ENCODE data around the gene TMEM72.

The TMEM72 gene

GRCh38 chr10:44950326-44951225 lies 39.4 kb downstream of the TMEM72 start:
- no peak for DNase-seq (ENCODE audit: low read depth)
- Histone ChIP-seq H3K9ac (ENCODE audit: low read length) (no peak overlapping the region), H3K9me3 (ENCODE audit: control insufficient read depth, low read length) (no peaks in the 10 kb centered on the region), H3K36me3 (ENCODE audit: control insufficient read depth, insufficient read depth, low read length, severe bottlenecking) (peaks cover 4% of the 10 kb centered on the region), H3K4me1 (ENCODE audit: control insufficient read depth, insufficient read depth, low read length) (peaks cover 16% of the 10 kb centered on the region), H3K27me3 (replicated peaks; ENCODE audit: control insufficient read depth, insufficient read depth, low read length) (no peaks in the 10 kb centered on the region), H3K4me3 (ENCODE audit: low read length) (no peak overlapping the region)

- Histone ChIP-seq H3K4me1 (ENCODE audit: control insufficient read depth, insufficient read depth, low read length) (peaks cover 28% of the 10 kb centered on the region), H3K9me3 (ENCODE audit: control insufficient read depth, low read length) (no peaks in the 10 kb centered on the region), H3K27me3 (replicated peaks; ENCODE audit: control insufficient read depth, insufficient read depth, low read length) (no peaks in the 10 kb centered on the region), H3K9ac (ENCODE audit: low read length) (no peak overlapping the region), H3K4me3 (ENCODE audit: low read length) (no peak overlapping the region), H3K36me3 (ENCODE audit: control insufficient read depth, insufficient read depth, low read length, severe bottlenecking) (peaks cover 4% of the 10 kb centered on the region)
- no peak for DNase-seq (ENCODE audit: low read depth)
Observed at GRCh38 chr10:44951576-44952226, 40.6 kb downstream of the TMEM72 start.

GRCh38 chr10:44952779-44953231 lies 41.7 kb downstream of the TMEM72 start:
- Histone ChIP-seq H3K9ac (ENCODE audit: low read length) (no peak overlapping the region), H3K36me3 (ENCODE audit: control insufficient read depth, insufficient read depth, low read length, severe bottlenecking) (peaks cover 4% of the 10 kb centered on the region), H3K27me3 (replicated peaks; ENCODE audit: control insufficient read depth, insufficient read depth, low read length) (no peaks in the 10 kb centered on the region), H3K4me1 (ENCODE audit: control insufficient read depth, insufficient read depth, low read length) (peaks cover 39% of the 10 kb centered on the region), H3K4me3 (ENCODE audit: low read length) (no peak overlapping the region), H3K9me3 (ENCODE audit: control insufficient read depth, low read length) (no peaks in the 10 kb centered on the region)
- no peak for DNase-seq (ENCODE audit: low read depth)

GRCh38 chr10:44954042-44954441 lies 42.9 kb downstream of the TMEM72 start:
- Histone ChIP-seq H3K27me3 (replicated peaks; ENCODE audit: control insufficient read depth, insufficient read depth, low read length) (no peaks in the 10 kb centered on the region), H3K4me1 (ENCODE audit: control insufficient read depth, insufficient read depth, low read length) (peaks cover 49% of the 10 kb centered on the region), H3K36me3 (ENCODE audit: control insufficient read depth, insufficient read depth, low read length, severe bottlenecking) (peaks cover 4% of the 10 kb centered on the region), H3K9me3 (ENCODE audit: control insufficient read depth, low read length) (no peaks in the 10 kb centered on the region), H3K4me3 (ENCODE audit: low read length) (no peak overlapping the region), H3K9ac (ENCODE audit: low read length) (no peak overlapping the region)
- DNase-seq (ENCODE audit: low read depth): no peak

- DNase-seq (ENCODE audit: low read depth): no peak
- Histone ChIP-seq H3K9me3 (ENCODE audit: control insufficient read depth, low read length) (no peaks in the 10 kb centered on the region), H3K27me3 (replicated peaks; ENCODE audit: control insufficient read depth, insufficient read depth, low read length) (no peaks in the 10 kb centered on the region), H3K36me3 (ENCODE audit: control insufficient read depth, insufficient read depth, low read length, severe bottlenecking) (peaks cover 4% of the 10 kb centered on the region), H3K4me3 (ENCODE audit: low read length) (no peak overlapping the region), H3K9ac (ENCODE audit: low read length) (peak overlapping the region; percentile 50), H3K4me1 (ENCODE audit: control insufficient read depth, insufficient read depth, low read length) (peaks cover 49% of the 10 kb centered on the region)
Observed at GRCh38 chr10:44954962-44955361, 43.8 kb downstream of the TMEM72 start.

GRCh38 chr10:44955413-44956070 lies 44.4 kb downstream of the TMEM72 start:
- DNase-seq (ENCODE audit: low read depth): no peak
- H3K36me3 ChIP-seq (ENCODE audit: control insufficient read depth, insufficient read depth, low read length, severe bottlenecking): peaks cover 4% of the 10 kb centered on the region

GRCh38 chr10:44956226-44956625 lies 45.1 kb downstream of the TMEM72 start:
- peak overlapping the region; percentile 33 for H3K9ac ChIP-seq (ENCODE audit: low read length)
- DNase-seq (ENCODE audit: low read depth): no peak

More at GRCh38 chr10:44955413-44956070, 44.4 kb downstream of the TMEM72 start:
- Histone ChIP-seq H3K27me3 (replicated peaks; ENCODE audit: control insufficient read depth, insufficient read depth, low read length) (no peaks in the 10 kb centered on the region), H3K9me3 (ENCODE audit: control insufficient read depth, low read length) (no peaks in the 10 kb centered on the region), H3K9ac (ENCODE audit: low read length) (peak overlapping the region; percentile 50), H3K4me1 (ENCODE audit: control insufficient read depth, insufficient read depth, low read length) (peaks cover 54% of the 10 kb centered on the region), H3K4me3 (ENCODE audit: low read length) (no peak overlapping the region)

GRCh38 chr10:44956717-44957706 lies 45.9 kb downstream of the TMEM72 start:
- Histone ChIP-seq H3K4me1 (ENCODE audit: control insufficient read depth, insufficient read depth, low read length) (peaks cover 69% of the 10 kb centered on the region), H3K27me3 (replicated peaks; ENCODE audit: control insufficient read depth, insufficient read depth, low read length) (no peaks in the 10 kb centered on the region), H3K9ac (ENCODE audit: low read length) (no peak overlapping the region), H3K9me3 (ENCODE audit: control insufficient read depth, low read length) (no peaks in the 10 kb centered on the region), H3K4me3 (ENCODE audit: low read length) (peak overlapping the region; percentile 86), H3K36me3 (ENCODE audit: control insufficient read depth, insufficient read depth, low read length, severe bottlenecking) (peaks cover 4% of the 10 kb centered on the region)
- no peak for DNase-seq (ENCODE audit: low read depth)

More at GRCh38 chr10:44956226-44956625, 45.1 kb downstream of the TMEM72 start:
- Histone ChIP-seq H3K4me3 (ENCODE audit: low read length) (no peak overlapping the region), H3K36me3 (ENCODE audit: control insufficient read depth, insufficient read depth, low read length, severe bottlenecking) (peaks cover 4% of the 10 kb centered on the region), H3K4me1 (ENCODE audit: control insufficient read depth, insufficient read depth, low read length) (peaks cover 61% of the 10 kb centered on the region), H3K27me3 (replicated peaks; ENCODE audit: control insufficient read depth, insufficient read depth, low read length) (no peaks in the 10 kb centered on the region), H3K9me3 (ENCODE audit: control insufficient read depth, low read length) (no peaks in the 10 kb centered on the region)

GRCh38 chr10:44958196-44958897 lies 47.2 kb downstream of the TMEM72 start:
- H3K4me3 ChIP-seq (ENCODE audit: low read length): peak overlapping the region; percentile 86
- DNase-seq (ENCODE audit: low read depth): peak; percentile 51

GRCh38 chr10:44958898-44959246 lies 47.7 kb downstream of the TMEM72 start:
- peak overlapping the region; percentile 86 for H3K4me3 ChIP-seq (ENCODE audit: low read length)
- peak overlapping the region; percentile 90 for H3K9ac ChIP-seq (ENCODE audit: low read length)
- DNase-seq (ENCODE audit: low read depth): no peak
- no peaks in the 10 kb centered on the region for H3K27me3 ChIP-seq (replicated peaks; ENCODE audit: control insufficient read depth, insufficient read depth, low read length)
- H3K9me3 ChIP-seq (ENCODE audit: control insufficient read depth, low read length): no peaks in the 10 kb centered on the region
- H3K36me3 ChIP-seq (ENCODE audit: control insufficient read depth, insufficient read depth, low read length, severe bottlenecking): peaks cover under 1% of the 10 kb centered on the region
- peaks cover 76% of the 10 kb centered on the region for H3K4me1 ChIP-seq (ENCODE audit: control insufficient read depth, insufficient read depth, low read length)

More at GRCh38 chr10:44958196-44958897, 47.2 kb downstream of the TMEM72 start:
- Histone ChIP-seq H3K36me3 (ENCODE audit: control insufficient read depth, insufficient read depth, low read length, severe bottlenecking) (peaks cover 4% of the 10 kb centered on the region), H3K9ac (ENCODE audit: low read length) (peak overlapping the region; percentile 90), H3K27me3 (replicated peaks; ENCODE audit: control insufficient read depth, insufficient read depth, low read length) (no peaks in the 10 kb centered on the region), H3K9me3 (ENCODE audit: control insufficient read depth, low read length) (no peaks in the 10 kb centered on the region), H3K4me1 (ENCODE audit: control insufficient read depth, insufficient read depth, low read length) (peaks cover 71% of the 10 kb centered on the region)

All from adipocyte (in vitro differentiated cells).